ENCODE results near the gene HGFAC. TPM values are rescaled to one million over a fixed set of nuclear protein-coding genes. Genes with fewer than 3 reads are reported as not detected.

HGFAC gene
- total RNA-seq, 1 donor from 2014 or later = 1.0 TPM

- intact Hi-C loops (cut with DNase I) = no loop called here
- H3K9me3 ChIP-seq = no peaks in the 10 kb centered on the region
- no peak for DNase-seq
- H3K36me3 ChIP-seq = no peaks in the 10 kb centered on the region
- H3K4me3 ChIP-seq = no peak overlapping the region
- no peak overlapping the region for H3K27ac ChIP-seq
- ATAC-seq = no peak
- TF ChIP-seq CTCF (IDR thresholded peaks at IDR 0.05) = no peak
- H3K4me1 ChIP-seq = peaks cover 5% of the 10 kb centered on the region
- H3K27me3 ChIP-seq (ENCODE audit: low read depth) = peaks cover 32% of the 10 kb centered on the region
These were observed 36.1 kb downstream of the HGFAC start for GRCh38 chr4:3477750-3478430.

- Histone ChIP-seq H3K9me3 (no peaks in the 10 kb centered on the region), H3K4me3 (no peak overlapping the region), H3K4me1 (peaks cover 5% of the 10 kb centered on the region), H3K27me3 (ENCODE audit: low read depth) (peaks cover 27% of the 10 kb centered on the region), H3K27ac (no peak overlapping the region), H3K36me3 (no peaks in the 10 kb centered on the region)
- no peak for TF ChIP-seq CTCF (IDR thresholded peaks at IDR 0.05)
- ATAC-seq (no peak), DNase-seq (no peak)
- intact Hi-C loops (cut with DNase I) = no loop called here
These were observed 36.9 kb downstream of the HGFAC start for GRCh38 chr4:3478446-3479357.

- DNase-seq (no peak), ATAC-seq (no peak)
- H3K27ac ChIP-seq = no peak overlapping the region
- peaks cover 32% of the 10 kb centered on the region for H3K27me3 ChIP-seq (ENCODE audit: low read depth)
- intact Hi-C loops (cut with DNase I) = no loop called here
- no peaks in the 10 kb centered on the region for H3K36me3 ChIP-seq
- peaks cover 9% of the 10 kb centered on the region for H3K4me1 ChIP-seq
- no peaks in the 10 kb centered on the region for H3K9me3 ChIP-seq
- TF ChIP-seq CTCF (IDR thresholded peaks at IDR 0.05) = no peak
- no peak overlapping the region for H3K4me3 ChIP-seq
These were observed 37.8 kb downstream of the HGFAC start for GRCh38 chr4:3479358-3480101.

GRCh38 chr4:3480528-3481112 is 38.9 kb downstream of the HGFAC start:
- peak; percentile 100 for TF ChIP-seq CTCF (IDR thresholded peaks at IDR 0.05)
- peak; percentile 71 to 75 for ATAC-seq
- intact Hi-C loops (cut with DNase I) = no loop called here
- no peaks in the 10 kb centered on the region for H3K36me3 ChIP-seq
- peak; percentile 80 for DNase-seq
- H3K4me1 ChIP-seq = peaks cover 20% of the 10 kb centered on the region
- H3K27me3 ChIP-seq (ENCODE audit: low read depth) = peaks cover 42% of the 10 kb centered on the region
- H3K4me3 ChIP-seq = no peak overlapping the region
- no peaks in the 10 kb centered on the region for H3K9me3 ChIP-seq
- no peak overlapping the region for H3K27ac ChIP-seq

- TF ChIP-seq CTCF (IDR thresholded peaks at IDR 0.05) = no peak
These were observed 39.4 kb downstream of the HGFAC start for GRCh38 chr4:3481113-3481531.

More at GRCh38 chr4:3481113-3481531, 39.4 kb downstream of the HGFAC start:
- Histone ChIP-seq H3K9me3 (no peaks in the 10 kb centered on the region), H3K4me3 (no peak overlapping the region), H3K27me3 (ENCODE audit: low read depth) (peaks cover 48% of the 10 kb centered on the region), H3K27ac (no peak overlapping the region), H3K4me1 (peaks cover 20% of the 10 kb centered on the region), H3K36me3 (no peaks in the 10 kb centered on the region)
- intact Hi-C loops (cut with DNase I) = no loop called here
- DNase-seq (no peak), ATAC-seq (no peak)
